Prostate gland (tissue), 2 donors: ENCODE measurements around the gene CDK16.

ENCODE experiments used
- CTCF ChIP-seq, 4 experiments: fragments of 200-600 bp in 2 of 4; fragments of 450-650 bp in 2 of 4; sonication (generic) in 2 of 4; IDR thresholded peaks; 1 replicate in 3 of 4; 2 replicates in 1 of 4; pipeline ENCODE4 v1.5.1; 2016 to 2019; ENCODE audit warnings: antibody characterized with exemption in 4 of 4, mild to moderate bottlenecking in 2 of 4, moderate library complexity in 2 of 4
- POLR2A ChIP-seq: fragments of 450-650 bp; IDR thresholded peaks from one replicate; pipeline ENCODE4 v1.6.1; 2016; ENCODE audit warnings: antibody characterized with exemption, mild to moderate bottlenecking
- POLR2AphosphoS5 ChIP-seq: sonication (generic); formaldehyde crosslinking; IDR thresholded peaks from one replicate; pipeline ENCODE4 v1.6.1; 2017; ENCODE audit warnings: antibody characterized with exemption

DNA sequence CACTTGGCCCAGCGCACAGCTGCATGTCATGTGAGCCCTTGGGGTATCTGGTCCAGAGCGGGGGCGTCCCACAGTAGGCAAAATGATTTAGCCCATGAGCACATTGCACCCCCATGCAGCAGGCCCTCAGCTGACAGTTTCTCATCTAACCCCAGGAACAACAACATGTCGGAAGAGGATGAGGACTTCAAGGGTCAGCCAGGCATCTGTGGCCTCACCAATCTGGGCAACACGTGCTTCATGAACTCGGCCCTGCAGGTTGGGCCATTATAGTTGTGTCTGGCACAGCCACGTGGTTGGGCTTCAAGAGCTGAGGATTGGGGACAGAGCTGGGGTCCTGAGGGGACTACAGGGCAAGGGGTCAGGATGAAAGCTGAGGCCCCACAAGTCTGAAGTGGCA, 22.1 kb downstream of the CDK16 start:
- TF ChIP-seq CTCF (IDR thresholded peaks at IDR 0.05) (no peak), POLR2A (no peak), POLR2AphosphoS5 (no peak)
